ENCODE measurements around the gene ZNF483. TPM values are rescaled to one million over a fixed set of nuclear protein-coding genes. Genes with fewer than 3 reads are reported as not detected.
A peak's percentile ranks its signal among the peaks of the same experiment; 100 is the strongest.

The ZNF483 gene
- total and polyA plus RNA-seq, 4 donors = 0.03 to 2.5 (median 0.65) TPM

GRCh38 chr9:111516061-111516465 lies 8.9 kb upstream of the ZNF483 start (continued):
- no peak for TF ChIP-seq GABPA (IDR thresholded peaks at IDR 0.05 in 1 of 2, conservative IDR thresholded peaks at IDR 0.05 in 1 of 2)

GRCh38 chr9:111524731-111525055 lies 286 bp upstream of the ZNF483 start:
- DNase-seq (ENCODE audit: low spot score) = no peak
- Histone ChIP-seq H3K27ac (ENCODE audit: low read depth in 1 of 2, low read length in 2 of 2) (no peak overlapping the region), H3K4me1 (ENCODE audit: control insufficient read depth in 4 of 4, insufficient read depth in 4 of 4, low read length in 3 of 4) (peaks cover 3 to 14% (median 9%) of the 10 kb centered on the region in 4 donors), H3K9me3 (ENCODE audit: control insufficient read depth in 4 of 4, low read length in 3 of 4) (peaks cover 0 to 14% (median 4%) of the 10 kb centered on the region in 4 donors), H3K36me3 (ENCODE audit: control insufficient read depth in 4 of 4, insufficient read depth in 3 of 4, low read depth in 1 of 4, low read length in 3 of 4) (no peaks in the 10 kb centered on the region), H3K27me3 (ENCODE audit: control insufficient read depth in 4 of 4, insufficient read depth in 4 of 4, low read length in 3 of 4) (no peaks in the 10 kb centered on the region), H3K9ac (ENCODE audit: low read depth in 1 of 2, low read length in 2 of 2) (no peak overlapping the region), H3K4me3 (ENCODE audit: low read depth in 1 of 3, low read length in 3 of 3) (peak overlapping the region; percentile 51 to 71 (median 68))
- WGBS = 39% methylated on average over 7 of the region's 7 CpGs
- no peak for TF ChIP-seq SP1 (IDR thresholded peaks at IDR 0.05)
- TF ChIP-seq CTCF (IDR thresholded peaks at IDR 0.05; ENCODE audit: low read depth, low read length, missing input control) = no peak
- TF ChIP-seq NR2F2 (IDR thresholded peaks at IDR 0.05) = no peak
- TF ChIP-seq ZBTB33 (IDR thresholded peaks at IDR 0.05) = no peak
- no peak for TF ChIP-seq GABPA (IDR thresholded peaks at IDR 0.05 in 1 of 2, conservative IDR thresholded peaks at IDR 0.05 in 1 of 2)
- TF ChIP-seq ATF3 (IDR thresholded peaks at IDR 0.05) = no peak
- TF ChIP-seq FOXA1 (IDR thresholded peaks at IDR 0.05) = no peak
- TF ChIP-seq MAX (IDR thresholded peaks at IDR 0.05) = no peak
- no peak for TF ChIP-seq YY1 (IDR thresholded peaks at IDR 0.05)
- no peak for TF ChIP-seq TAF1 (conservative IDR thresholded peaks at IDR 0.05)
- TF ChIP-seq RAD21 (IDR thresholded peaks at IDR 0.05) = no peak
- no peak for TF ChIP-seq JUND (IDR thresholded peaks at IDR 0.05)
- TF ChIP-seq HNF4G (IDR thresholded peaks at IDR 0.05) = no peak
- no peak for TF ChIP-seq FOXA2 (IDR thresholded peaks at IDR 0.05)
- no peak for TF ChIP-seq REST (IDR thresholded peaks at IDR 0.05)
